GM18502 (cell line): ENCODE results near the gene GATD1.

Experiments used
- ATAC-seq: cut with Tn5 transposase; IDR thresholded peaks from one replicate; pipeline ENCODE4 v1.9.1; 2021; ENCODE audit warnings: mild to moderate bottlenecking; ENCODE audit not compliant: unreplicated experiment, poor library complexity

The GATD1 gene

GRCh38 chr11:719214-720016 is 57.9 kb downstream of the GATD1 start:
- ATAC-seq: no peak
